HG02973 (cell line): Measurements from ENCODE around the gene NPC2.
"Not testable (repeated sequence)": the region's sequence is repeated elsewhere in the genome, so short reads cannot be mapped to it uniquely, and the experiment has no call there.

Experiments
- ATAC-seq: cut with Tn5 transposase; IDR thresholded peaks from one replicate; pipeline ENCODE4 v1.9.1; 2021; ENCODE audit warnings: moderate library complexity; ENCODE audit not compliant: unreplicated experiment

Gene NPC2

GRCh38 chr14:74472601-74473000 is 20.5 kb downstream of the NPC2 start:
- no peak for ATAC-seq

- ATAC-seq, result no peak
Measured at GRCh38 chr14:74469548-74470518, 23.3 kb downstream of the NPC2 start.

DNA sequence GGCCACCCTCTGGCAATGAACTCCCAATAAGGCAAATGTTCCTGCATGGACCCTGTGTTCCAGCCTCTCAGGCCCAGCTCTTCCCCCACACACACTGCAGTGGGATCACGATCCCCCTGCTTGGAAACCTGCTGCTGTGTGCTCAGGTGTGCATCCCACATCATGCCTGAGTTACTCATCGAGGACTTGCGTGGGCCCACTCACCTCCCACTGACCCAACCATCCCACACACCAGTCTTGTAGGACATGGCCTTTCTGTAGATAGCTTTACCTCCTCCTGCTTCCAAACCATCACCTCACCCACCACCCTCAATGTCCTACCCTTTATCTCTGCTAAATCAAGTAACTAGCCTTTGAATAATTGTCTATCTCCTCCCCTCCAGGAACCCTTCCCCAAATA is 24.6 kb downstream of the NPC2 start:
- no peak for ATAC-seq

GRCh38 chr14:74465335-74465734 is 27.8 kb downstream of the NPC2 start:
- no peak for ATAC-seq

GRCh38 chr14:74464785-74465184 is 28.3 kb downstream of the NPC2 start:
- no peak for ATAC-seq

DNA sequence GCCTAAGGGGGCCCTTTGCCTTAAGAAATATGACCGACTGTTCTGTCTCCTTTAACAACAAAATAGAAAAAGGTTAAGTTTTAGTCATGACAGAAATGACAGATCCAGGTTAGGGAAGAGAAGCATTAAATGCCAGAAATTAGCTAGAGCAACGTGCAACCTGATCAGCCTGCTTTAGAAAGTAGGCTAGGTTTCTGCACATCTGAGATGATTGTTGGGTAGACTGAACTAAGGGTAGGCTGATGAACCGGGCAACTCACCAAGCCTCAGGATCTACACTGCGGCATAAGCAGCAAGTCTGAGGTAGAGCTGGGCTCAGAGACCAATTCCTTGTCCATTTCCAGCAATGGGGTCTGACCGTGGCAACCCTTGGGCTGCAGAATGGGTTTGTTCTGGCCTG is 29.4 kb downstream of the NPC2 start:
- ATAC-seq, result no peak

- no peak for ATAC-seq
Measured at GRCh38 chr14:74462993-74463392, 30.1 kb downstream of the NPC2 start.

DNA sequence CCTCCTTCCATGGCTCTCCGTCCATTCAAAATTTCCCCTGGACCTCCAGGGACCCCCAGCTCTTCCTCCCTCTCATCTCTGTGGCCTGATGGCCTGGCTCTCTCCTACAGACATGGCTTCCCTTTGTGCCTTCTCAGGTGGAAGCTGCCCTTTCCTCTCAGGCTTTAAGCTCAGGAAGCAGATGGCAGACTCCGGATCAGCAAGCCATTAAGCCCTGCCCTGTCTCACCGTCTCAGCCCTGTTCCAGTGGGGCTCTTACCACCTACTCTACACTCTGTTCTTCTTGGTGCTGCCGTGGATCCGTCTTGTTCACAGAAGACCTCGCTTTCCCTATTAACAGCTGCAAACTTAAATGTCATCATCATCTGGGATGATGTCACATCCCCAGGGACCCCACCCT is 33.1 kb downstream of the NPC2 start:
- ATAC-seq, result no peak

DNA sequence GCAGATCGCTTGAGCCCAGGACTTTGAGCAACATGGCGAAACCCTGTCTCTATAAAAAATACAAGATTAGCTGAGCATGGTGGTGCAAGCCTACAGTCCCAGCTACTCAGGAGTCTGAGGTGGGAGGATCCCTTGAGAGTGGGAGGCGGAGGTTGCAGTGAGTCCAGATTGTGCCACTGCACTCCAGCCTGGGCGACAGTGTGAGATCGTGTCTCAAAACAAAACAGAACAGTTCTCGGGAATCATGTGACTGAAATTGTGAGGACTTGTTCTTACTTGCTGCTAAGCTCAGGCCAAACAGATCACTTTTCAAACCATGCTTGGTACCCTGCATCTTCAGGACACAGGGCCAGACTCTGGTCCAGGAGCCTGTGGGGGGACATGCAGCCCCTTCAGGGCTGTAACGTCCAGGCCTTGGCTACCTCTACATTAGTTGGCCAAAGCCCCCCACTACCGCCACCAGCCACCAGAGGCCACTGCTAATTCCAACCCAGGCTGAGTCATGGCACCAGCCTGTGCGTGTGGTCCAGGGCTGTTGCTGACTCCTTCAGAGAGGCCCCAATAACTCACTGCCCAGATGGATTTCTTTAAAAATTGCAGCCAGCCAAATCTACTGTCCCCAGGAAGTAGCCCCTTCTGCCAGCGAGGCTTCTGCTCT is 33.7 kb downstream of the NPC2 start:
- peak; percentile 69 for ATAC-seq

GRCh38 chr14:74457565-74457895 is 35.6 kb downstream of the NPC2 start:
- no peak for ATAC-seq

DNA sequence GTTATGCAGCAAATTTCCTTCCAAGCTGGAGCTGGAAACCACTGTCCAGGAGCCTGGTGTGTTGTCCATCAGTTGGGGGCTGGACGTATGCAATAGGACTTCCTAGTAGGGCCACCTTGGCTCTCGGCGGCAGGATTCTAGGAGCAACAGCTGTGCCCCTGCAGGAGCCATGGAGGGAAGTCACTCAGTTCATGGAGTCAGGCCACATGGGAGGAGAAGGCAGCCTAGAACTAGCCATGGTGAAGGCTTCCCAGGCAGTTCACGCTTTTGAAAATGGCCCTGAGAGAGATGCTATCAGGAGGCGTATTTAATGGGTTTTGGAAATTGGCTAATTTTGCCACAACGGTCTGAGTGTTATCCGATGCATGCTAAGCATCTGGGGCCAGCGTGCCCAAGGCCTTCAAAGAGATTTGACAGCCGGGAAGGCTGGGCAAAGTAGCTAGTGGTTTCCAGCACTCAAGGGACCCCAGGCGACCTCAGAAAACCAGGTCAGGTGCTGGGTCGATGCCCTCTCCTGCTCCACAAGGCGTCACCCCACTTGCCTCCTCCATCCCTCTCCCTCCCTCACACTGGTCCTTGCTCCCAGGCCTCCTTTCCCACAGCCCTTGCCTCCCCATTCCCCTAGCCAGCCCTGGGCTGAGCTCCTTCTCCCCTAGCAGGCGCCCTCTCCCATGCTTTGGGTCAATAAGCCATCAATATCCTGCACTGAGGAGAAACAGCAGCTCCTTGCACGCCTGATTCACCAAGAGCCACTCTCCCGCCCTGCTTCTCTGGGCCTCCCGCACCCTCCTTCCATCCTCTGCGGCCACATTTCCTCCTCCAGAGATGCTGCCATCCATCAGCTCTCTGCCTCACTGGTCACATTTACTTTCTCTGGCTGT is 36.2 kb downstream of the NPC2 start:
- ATAC-seq, result no peak

DNA sequence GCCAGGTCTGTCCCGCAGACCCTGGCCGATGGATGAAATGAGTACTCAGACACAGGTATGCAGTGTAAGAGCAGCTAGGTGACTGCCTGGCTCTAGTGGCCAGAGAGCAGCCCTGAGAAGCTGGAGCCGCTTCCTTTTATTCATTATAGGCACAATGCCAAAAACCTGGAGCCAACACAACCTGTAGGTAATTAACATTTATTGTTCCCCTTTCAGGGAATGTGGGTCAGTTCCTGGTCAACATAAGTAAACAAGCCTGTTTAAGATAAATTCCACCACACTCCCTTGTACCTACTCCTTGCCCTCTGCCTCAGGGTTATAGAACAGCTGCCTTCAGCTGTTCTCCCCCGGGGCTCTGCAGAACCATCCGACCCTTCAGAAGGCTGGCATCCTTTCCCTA is 38.7 kb downstream of the NPC2 start:
- ATAC-seq, result not testable (repeated sequence)

GRCh38 chr14:74444866-74445265 is 48.2 kb downstream of the NPC2 start:
- ATAC-seq, result no peak

DNA sequence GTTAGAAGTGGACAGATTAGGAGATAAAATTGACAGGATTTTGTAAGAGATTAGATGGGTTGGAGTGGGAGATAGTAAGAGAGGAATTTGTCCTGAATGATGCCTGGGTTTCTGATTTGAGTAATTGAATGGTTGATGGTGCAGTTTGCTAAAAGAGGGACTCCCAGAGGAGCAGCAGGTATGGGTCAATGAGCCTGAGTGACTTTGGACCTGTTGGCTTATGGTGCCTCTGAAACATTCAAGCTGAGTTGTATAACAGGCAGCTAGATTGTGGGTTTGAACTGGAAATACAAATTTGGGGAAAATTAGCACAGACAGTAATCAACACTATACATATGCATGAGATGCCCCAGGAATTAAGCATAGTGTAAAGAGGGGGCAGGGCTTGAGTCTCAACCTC is 50.3 kb downstream of the NPC2 start:
- no peak for ATAC-seq

DNA sequence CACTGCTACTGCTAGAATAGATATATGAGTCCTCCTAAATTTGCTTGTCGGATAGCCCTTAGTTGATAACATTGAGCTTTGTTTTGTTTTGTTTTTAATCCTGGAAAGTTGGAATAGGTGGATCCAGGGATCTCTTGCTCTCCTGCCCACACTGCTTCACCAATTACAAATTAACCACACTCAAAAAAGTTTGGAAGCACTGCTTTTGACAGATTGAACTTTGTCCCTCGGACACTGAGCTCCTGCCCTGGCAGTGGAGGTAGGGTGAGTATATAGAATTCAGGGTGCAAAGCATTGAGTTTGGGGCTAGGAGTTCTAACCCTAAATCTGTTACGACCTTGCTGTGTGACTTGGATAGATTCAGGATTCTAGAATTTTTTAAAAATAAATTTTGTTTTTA is 52.0 kb downstream of the NPC2 start:
- no peak for ATAC-seq

DNA sequence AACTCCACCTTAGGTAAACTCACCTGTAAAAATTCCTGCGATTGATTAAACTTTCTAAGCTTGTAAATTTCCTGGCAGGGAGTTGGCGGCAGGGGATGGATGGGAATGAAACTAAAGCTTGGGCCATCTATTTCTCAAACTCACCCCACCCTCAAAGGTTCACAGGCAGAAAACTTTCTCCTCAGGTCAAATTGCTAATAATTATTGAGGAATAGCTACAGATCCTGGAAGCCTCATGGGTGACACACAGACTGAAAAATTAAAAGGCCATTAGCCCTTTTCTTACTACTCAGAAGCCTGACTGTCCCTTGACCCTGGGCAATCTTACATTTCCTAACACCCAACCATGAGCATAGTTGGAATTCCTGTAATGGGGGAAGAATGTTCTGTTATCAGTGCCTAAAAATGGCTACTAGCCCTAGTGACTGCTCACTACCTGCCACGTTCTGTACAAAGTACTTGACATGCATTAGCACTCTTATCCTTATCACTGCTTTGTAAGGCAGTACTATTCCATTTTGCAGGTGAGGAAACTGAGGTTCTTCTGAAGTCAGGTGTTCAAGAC is 54.7 kb downstream of the NPC2 start:
- ATAC-seq, result no peak

- no peak for ATAC-seq
Measured at GRCh38 chr14:74437496-74438053, 55.5 kb downstream of the NPC2 start.

DNA sequence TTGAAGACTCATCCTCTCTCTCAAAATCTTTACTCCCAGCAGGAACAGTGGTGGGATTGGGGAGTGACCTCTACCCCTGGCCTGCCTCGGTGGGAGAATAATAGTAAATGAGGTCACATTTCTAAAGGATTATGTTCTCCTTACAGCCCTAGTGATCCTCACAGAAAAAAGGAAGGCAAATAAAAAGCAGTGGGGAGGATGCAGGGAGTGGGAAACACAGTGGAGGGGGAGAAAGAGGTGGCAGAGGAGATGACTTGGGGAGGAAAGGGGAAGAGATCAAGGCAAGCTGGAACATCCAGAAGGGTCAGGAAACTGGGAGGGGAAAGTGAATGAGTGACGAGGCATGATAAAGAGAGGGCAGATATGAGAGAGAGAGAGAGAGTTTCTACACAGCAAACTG is 58.8 kb downstream of the NPC2 start:
- ATAC-seq, result no peak

- ATAC-seq, result no peak
Measured at GRCh38 chr14:74429991-74430390, 63.1 kb downstream of the NPC2 start.
